Neutrophil (primary cell): ENCODE results near the gene UGT1A5.

ENCODE experiments used
- H3K27ac ChIP-seq: fragments of 200-600 bp; sonication (generic); 2 replicates; pipeline ENCODE4 v1.5.1; 2016; ENCODE audit warnings: mild to moderate bottlenecking, moderate library complexity
- H3K27me3 ChIP-seq: fragments of 200-600 bp; sonication (generic); 2 replicates; pipeline ENCODE4 v1.6.0; 2016; ENCODE audit warnings: mild to moderate bottlenecking
- H3K36me3 ChIP-seq: fragments of 200-600 bp; sonication (generic); 2 replicates; pipeline ENCODE4 v1.5.1; 2017
- H3K4me1 ChIP-seq, 2 experiments: fragments of 200-600 bp in 1 of 2; sonication (generic) in 1 of 2; 1 replicate in 1 of 2; 2 replicates in 1 of 2; pipeline versions ENCODE4 v1.5.1 to v1.6.1; 2013 to 2016; ENCODE audit warnings: low read depth in 1 of 2, low read length in 1 of 2, mild to moderate bottlenecking in 1 of 2, moderate library complexity in 1 of 2; ENCODE audit not compliant: control insufficient read depth in 1 of 2, insufficient read depth in 1 of 2
- H3K4me3 ChIP-seq, 2 experiments: fragments of 200-600 bp in 1 of 2; sonication (generic) in 1 of 2; 1 replicate in 1 of 2; 2 replicates in 1 of 2; pipeline ENCODE4 v1.5.1; 2013 to 2016; ENCODE audit warnings: low read depth in 1 of 2, low read length in 1 of 2, mild to moderate bottlenecking in 1 of 2, moderate library complexity in 1 of 2
- H3K9me3 ChIP-seq: fragments of 200-600 bp; sonication (generic); 2 replicates; pipeline ENCODE4 v1.5.1; 2016
- CTCF ChIP-seq: fragments of 200-600 bp; sonication (generic); IDR thresholded peaks from 2 replicates; pipeline ENCODE4 v1.5.1; 2016; ENCODE audit warnings: antibody characterized with exemption

UGT1A5 gene

GRCh38 chr2:233802132-233802815, 89.6 kb downstream of the UGT1A5 start:
- H3K4me3 ChIP-seq: no peak overlapping the region
- no peaks in the 10 kb centered on the region for H3K36me3 ChIP-seq
- TF ChIP-seq CTCF: no peak
- H3K27me3 ChIP-seq: no peaks in the 10 kb centered on the region
- no peak overlapping the region for H3K27ac ChIP-seq
- no peaks in the 10 kb centered on the region for H3K9me3 ChIP-seq
- H3K4me1 ChIP-seq: no peaks in the 10 kb centered on the region

- no peaks in the 10 kb centered on the region for H3K27me3 ChIP-seq
- H3K4me3 ChIP-seq: no peak overlapping the region
- H3K4me1 ChIP-seq: no peaks in the 10 kb centered on the region
- no peak for TF ChIP-seq CTCF
- H3K9me3 ChIP-seq: no peaks in the 10 kb centered on the region
- no peaks in the 10 kb centered on the region for H3K36me3 ChIP-seq
- H3K27ac ChIP-seq: no peak overlapping the region
These were observed 90.7 kb downstream of the UGT1A5 start for GRCh38 chr2:233803292-233803911.

- no peak overlapping the region for H3K27ac ChIP-seq
- no peaks in the 10 kb centered on the region for H3K36me3 ChIP-seq
- H3K9me3 ChIP-seq: no peaks in the 10 kb centered on the region
- no peak for TF ChIP-seq CTCF
- no peak overlapping the region for H3K4me3 ChIP-seq
- no peaks in the 10 kb centered on the region for H3K4me1 ChIP-seq
- H3K27me3 ChIP-seq: no peaks in the 10 kb centered on the region
These were observed 91.3 kb downstream of the UGT1A5 start for GRCh38 chr2:233803994-233804393.

GRCh38 chr2:233807215-233807865, 94.6 kb downstream of the UGT1A5 start:
- Histone ChIP-seq H3K27me3 (no peaks in the 10 kb centered on the region), H3K4me3 (no peak overlapping the region), H3K27ac (no peak overlapping the region), H3K4me1 (no peaks in the 10 kb centered on the region), H3K36me3 (no peaks in the 10 kb centered on the region), H3K9me3 (no peaks in the 10 kb centered on the region)
- TF ChIP-seq CTCF: no peak

- Histone ChIP-seq H3K4me3 (no peak overlapping the region), H3K27me3 (no peaks in the 10 kb centered on the region), H3K4me1 (no peaks in the 10 kb centered on the region), H3K27ac (no peak overlapping the region), H3K9me3 (no peaks in the 10 kb centered on the region), H3K36me3 (no peaks in the 10 kb centered on the region)
- TF ChIP-seq CTCF: no peak
These were observed 95.5 kb downstream of the UGT1A5 start for GRCh38 chr2:233807966-233808935.
